ENCODE measurements around the gene ATG16L2. TPM values are rescaled to one million over a fixed set of nuclear protein-coding genes. Genes with fewer than 3 reads are reported as not detected.
"Not testable (repeated sequence)": the region's sequence is repeated elsewhere in the genome, so short reads cannot be mapped to it uniquely, and the experiment has no call there.

Gene ATG16L2
- total RNA-seq, 4 donors from 2014 or later, result 8.3 to 27.9 (median 16.5) TPM

- Histone ChIP-seq H3K9me3 (no peaks in the 10 kb centered on the region), H3K4me3 (no peak overlapping the region), H3K27ac (no peak overlapping the region), H3K36me3 (no peaks in the 10 kb centered on the region), H3K27me3 (no peaks in the 10 kb centered on the region), H3K4me1 (no peaks in the 10 kb centered on the region)
- ATAC-seq, result no peak
- WGBS, 2 donors (ENCODE audit: low coverage in 1 of 2), result 50 to 98% methylated on average over 2 to 6 of the region's 6 CpGs
- TF ChIP-seq POLR2AphosphoS5 (IDR thresholded peaks at IDR 0.05) (no peak), POLR2A (IDR thresholded peaks at IDR 0.05) (no peak), CTCF (IDR thresholded peaks at IDR 0.05) (no peak), EP300 (IDR thresholded peaks at IDR 0.05) (no peak)
Observed at GRCh38 chr11:72802822-72803221, 11.4 kb upstream of the ATG16L2 start.

GRCh38 chr11:72805216-72805615 lies 9.0 kb upstream of the ATG16L2 start:
- no peak for ATAC-seq
- no peak for TF ChIP-seq POLR2A (IDR thresholded peaks at IDR 0.05)
- no peak for TF ChIP-seq EP300 (IDR thresholded peaks at IDR 0.05)
- no peak for TF ChIP-seq CTCF (IDR thresholded peaks at IDR 0.05)
- TF ChIP-seq POLR2AphosphoS5 (IDR thresholded peaks at IDR 0.05), result no peak
- no peaks in the 10 kb centered on the region for H3K4me1 ChIP-seq
- no peaks in the 10 kb centered on the region for H3K27me3 ChIP-seq
- H3K9me3 ChIP-seq, result no peaks in the 10 kb centered on the region
- 84 to 86% methylated on average over 5 to 6 of the region's 6 CpGs for WGBS, 2 donors (ENCODE audit: low coverage in 1 of 2)
- no peak overlapping the region for H3K4me3 ChIP-seq
- no peak overlapping the region for H3K27ac ChIP-seq
- H3K36me3 ChIP-seq, result peaks cover 0 to 20% of the 10 kb centered on the region in 2 donors

GRCh38 chr11:72806378-72806777 lies 7.8 kb upstream of the ATG16L2 start:
- not testable (repeated sequence) for H3K4me1 ChIP-seq, H3K27me3 ChIP-seq, H3K27ac ChIP-seq, ATAC-seq, H3K4me3 ChIP-seq, H3K9me3 ChIP-seq
- WGBS, 2 donors (ENCODE audit: low coverage in 1 of 2), result 100% methylated on average over 1 of the region's 1 CpG; no CpG with 5 or more reads in 1 of the 2 donors
- peaks cover 0 to 20% of the 10 kb centered on the region in 2 donors for H3K36me3 ChIP-seq

- WGBS, 2 donors (ENCODE audit: low coverage in 1 of 2), result 54 to 76% methylated on average over 1 to 5 of the region's 5 CpGs
- peaks cover 0 to 15% (median 4%) of the 10 kb centered on the region in 3 donors for H3K4me1 ChIP-seq
- ATAC-seq, result peak; percentile 37
- H3K36me3 ChIP-seq, result peaks cover 0 to 20% of the 10 kb centered on the region in 2 donors
- no peak overlapping the region for H3K4me3 ChIP-seq
- H3K27ac ChIP-seq, result peak overlapping the region in 1 of 4 donors; percentile 40
- TF ChIP-seq POLR2AphosphoS5 (IDR thresholded peaks at IDR 0.05) (no peak), CTCF (IDR thresholded peaks at IDR 0.05) (no peak), EP300 (IDR thresholded peaks at IDR 0.05) (no peak), POLR2A (IDR thresholded peaks at IDR 0.05) (no peak)
- no peaks in the 10 kb centered on the region for H3K9me3 ChIP-seq
- no peaks in the 10 kb centered on the region for H3K27me3 ChIP-seq
Observed at GRCh38 chr11:72807021-72807693, 7.1 kb upstream of the ATG16L2 start.

- peaks cover 0 to 22% (median 8%) of the 10 kb centered on the region in 3 donors for H3K4me1 ChIP-seq
- H3K9me3 ChIP-seq, result no peaks in the 10 kb centered on the region
- 70% methylated on average over 2 of the region's 2 CpGs; no CpG with 5 or more reads in 1 of the 2 donors for WGBS, 2 donors (ENCODE audit: low coverage in 1 of 2)
- no peak for TF ChIP-seq POLR2AphosphoS5 (IDR thresholded peaks at IDR 0.05)
- TF ChIP-seq EP300 (IDR thresholded peaks at IDR 0.05), result no peak
- no peak for TF ChIP-seq CTCF (IDR thresholded peaks at IDR 0.05)
- no peak for TF ChIP-seq POLR2A (IDR thresholded peaks at IDR 0.05)
- peak overlapping the region in 1 of 4 donors; percentile 40 for H3K27ac ChIP-seq
- H3K4me3 ChIP-seq, result no peak overlapping the region
- no peaks in the 10 kb centered on the region for H3K27me3 ChIP-seq
- ATAC-seq, result peak; percentile 18
- H3K36me3 ChIP-seq, result peaks cover 0 to 20% of the 10 kb centered on the region in 2 donors
Observed at GRCh38 chr11:72807792-72808191, 6.4 kb upstream of the ATG16L2 start.
